NCI-H82 (cell line): Measurements from ENCODE around the gene SCPEP1.

ENCODE experiments used
- DNase-seq: peaks from one replicate; lab custom pipeline; 2025; lab: John Stamatoyannopoulos, UW

SCPEP1 gene

GRCh38 chr17:57002904-57003303 is 25.0 kb downstream of the SCPEP1 start:
- no peak for DNase-seq

GRCh38 chr17:57004944-57005579 is 27.1 kb downstream of the SCPEP1 start:
- peak; percentile 28 for DNase-seq

GRCh38 chr17:57006040-57006439 is 28.1 kb downstream of the SCPEP1 start:
- no peak for DNase-seq

GRCh38 chr17:57008958-57009357 is 31.0 kb downstream of the SCPEP1 start:
- DNase-seq, result no peak

GRCh38 chr17:57009737-57010445 is 32.0 kb downstream of the SCPEP1 start:
- DNase-seq, result peak; percentile 89

- DNase-seq, result no peak
Measured at GRCh38 chr17:57010487-57010886, 32.6 kb downstream of the SCPEP1 start.

- no peak for DNase-seq
Measured at GRCh38 chr17:57011491-57012015, 33.6 kb downstream of the SCPEP1 start.

- no peak for DNase-seq
Measured at GRCh38 chr17:57016071-57016763, 38.3 kb downstream of the SCPEP1 start.

- no peak for DNase-seq
Measured at GRCh38 chr17:57016764-57017116, 38.8 kb downstream of the SCPEP1 start.

GRCh38 chr17:57017625-57018024 is 39.7 kb downstream of the SCPEP1 start:
- DNase-seq, result no peak

- DNase-seq, result no peak
Measured at GRCh38 chr17:57020208-57020607, 42.3 kb downstream of the SCPEP1 start.

GRCh38 chr17:57021226-57021940 is 43.5 kb downstream of the SCPEP1 start:
- DNase-seq, result no peak

- DNase-seq, result no peak
Measured at GRCh38 chr17:57025876-57026275, 47.9 kb downstream of the SCPEP1 start.

GRCh38 chr17:57027852-57028251 is 49.9 kb downstream of the SCPEP1 start:
- DNase-seq, result peak; percentile 16

- DNase-seq, result no peak
Measured at GRCh38 chr17:57032343-57032742, 54.4 kb downstream of the SCPEP1 start.

GRCh38 chr17:57033296-57033695 is 55.4 kb downstream of the SCPEP1 start:
- DNase-seq, result no peak

GRCh38 chr17:57034807-57035754 is 57.1 kb downstream of the SCPEP1 start:
- no peak for DNase-seq

GRCh38 chr17:57035971-57036481 is 58.1 kb downstream of the SCPEP1 start:
- no peak for DNase-seq

GRCh38 chr17:57037411-57037810 is 59.5 kb downstream of the SCPEP1 start:
- no peak for DNase-seq

GRCh38 chr17:57038486-57038885 is 60.6 kb downstream of the SCPEP1 start:
- no peak for DNase-seq

- no peak for DNase-seq
Measured at GRCh38 chr17:57040571-57040970, 62.6 kb downstream of the SCPEP1 start.
